HG02623 (cell line): ENCODE results near the gene RIMBP2.

ENCODE experiments used
- ATAC-seq: cut with Tn5 transposase; IDR thresholded peaks from one replicate; pipeline ENCODE4 v1.9.1; 2021; ENCODE audit warnings: moderate library complexity; ENCODE audit not compliant: unreplicated experiment

Gene RIMBP2

DNA sequence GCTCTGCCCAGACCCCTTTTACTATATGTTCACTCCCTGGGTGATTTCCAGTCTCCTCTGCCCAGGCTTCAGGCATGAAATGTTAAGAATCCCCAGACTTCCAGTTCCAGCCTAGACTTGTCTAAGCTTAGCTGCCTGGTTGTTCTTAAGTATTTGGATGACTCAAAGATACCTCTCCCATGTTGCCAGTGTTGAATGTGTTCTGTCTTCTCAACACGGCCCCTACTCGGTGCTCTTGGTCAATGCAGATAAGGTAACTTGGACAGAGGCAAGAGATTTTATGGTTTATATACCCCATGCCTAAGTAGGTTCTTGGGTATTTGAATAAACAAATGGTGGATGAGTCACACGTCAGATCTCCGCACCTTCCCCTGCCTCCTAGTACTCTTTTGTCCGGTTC, 364.8 kb downstream of the RIMBP2 start:
- no peak for ATAC-seq

DNA sequence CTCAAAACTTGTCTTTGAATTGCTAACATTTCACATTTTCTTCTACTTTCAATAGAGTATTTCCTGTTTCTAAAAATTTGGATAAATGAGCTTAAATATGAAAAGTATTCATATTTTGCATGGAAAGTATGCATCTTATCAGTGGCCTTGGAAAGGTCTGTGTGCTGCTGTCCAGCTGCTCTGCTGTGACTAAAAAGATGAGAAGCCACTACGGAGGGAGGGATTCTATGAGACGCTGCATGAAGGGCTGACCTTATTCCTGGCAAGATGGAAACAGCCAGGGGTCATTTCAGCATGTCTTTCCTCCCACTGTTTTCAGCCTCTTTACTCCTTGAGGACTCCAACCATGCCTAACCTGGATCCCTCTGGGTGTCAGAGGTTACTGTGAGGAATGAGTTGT, 365.4 kb downstream of the RIMBP2 start:
- no peak for ATAC-seq

DNA sequence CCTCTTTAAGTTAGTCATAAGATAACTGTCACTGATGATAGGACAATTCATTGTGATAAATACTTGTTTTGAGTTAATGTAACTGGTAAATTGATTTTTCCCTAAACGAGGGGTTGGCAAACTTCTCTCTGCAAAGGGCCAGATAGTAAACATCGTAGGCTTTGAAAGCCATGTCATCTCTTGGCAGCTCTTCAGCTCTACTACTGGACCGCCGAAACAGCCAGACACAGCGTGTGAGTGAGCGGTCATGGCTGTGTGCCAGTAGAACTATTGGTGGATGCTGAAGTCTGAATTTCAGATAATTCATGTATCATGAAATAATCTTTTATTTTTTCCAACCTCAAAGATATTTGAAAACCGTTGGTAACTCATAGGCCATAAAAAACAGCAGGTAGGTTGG, 368.5 kb downstream of the RIMBP2 start:
- ATAC-seq, result no peak
